Right lobe of liver (tissue), 6 donors: ENCODE measurements around the gene DLG2. TPM values are rescaled to one million over a fixed set of nuclear protein-coding genes. Genes with fewer than 3 reads are reported as not detected.

ENCODE experiments used
- ATAC-seq, 4 donors: fragments of 200-7000 bp; cut with Tn5 transposase; one replicate each; pipeline ENCODE4 v1.9.1; 2020; ENCODE audit warnings: mild to moderate bottlenecking in 4 of 4, moderate library complexity in 4 of 4
- DNase-seq, 3 donors: peaks; one replicate each; pipeline ENCODE4 v3.0.0-alpha.2; 2020
- H3K27ac ChIP-seq, 3 donors: fragments of 200-600 bp; one replicate each; pipeline ENCODE4 v1.8.0; 2022
- H3K27me3 ChIP-seq, 2 donors: fragments of 200-600 bp; one replicate each; pipeline ENCODE4 v1.8.0; 2022
- H3K36me3 ChIP-seq, 4 donors: fragments of 200-600 bp; sonication (generic) in 1 of 4; one replicate each; pipeline versions ENCODE4 v1.5.1 to v1.8.0; 2017 to 2022; ENCODE audit warnings: control low read depth in 1 of 4
- H3K4me1 ChIP-seq, 4 donors: fragments of 200-600 bp; sonication (generic) in 1 of 4; one replicate each; pipeline versions ENCODE4 v1.5.1 to v1.8.0; 2017 to 2022; ENCODE audit warnings: control low read depth in 1 of 4
- H3K4me3 ChIP-seq, 3 donors: fragments of 200-600 bp; one replicate each; pipeline ENCODE4 v1.8.0; 2022
- H3K9me3 ChIP-seq, 4 donors: fragments of 200-600 bp; sonication (generic) in 1 of 4; one replicate each; pipeline versions ENCODE4 v1.5.1 to v1.8.0; 2017 to 2022; ENCODE audit warnings: control low read depth in 1 of 4
- CTCF ChIP-seq, 4 donors: fragments of 200-600 bp in 3 of 4; fragments of 450-650 bp in 1 of 4; IDR thresholded peaks; one replicate each; pipeline versions ENCODE4 v1.5.1 to v1.8.0; 2016 to 2022; ENCODE audit warnings: antibody characterized with exemption in 4 of 4, mild to moderate bottlenecking in 2 of 4
- POLR2A ChIP-seq: fragments of 450-650 bp; IDR thresholded peaks from one replicate; pipeline ENCODE4 v1.6.1; 2017; ENCODE audit warnings: antibody characterized with exemption, mild to moderate bottlenecking
- WGBS: methylation state at CpG from one replicate; pipeline ENCODE4 v1.1.6; 2018; ENCODE audit warnings: low coverage, low lambda C conversion rate; ENCODE audit not compliant: insufficient coverage; ENCODE audit errors: missing lambda C conversion rate; 5-methylcytosine and 5-hydroxymethylcytosine counted together
- intact Hi-C, 2 donors: fragments of 100-400 bp; cut with DNase I; formaldehyde crosslinking; loops; one replicate each; pipeline versions ENCODE4 v1.11.2 to v1.14.1; 2022
- total RNA-seq, 6 experiments: library from RNA; depleted of rRNA in 2 of 6; stranded (reverse); fragments of >200 nt in 2 of 6; fragmentation: NEBNext Ultra II Directional in 3 of 6; extraction: Animal tissue kit (Norgen Biotek cat#: 25700) in 3 of 6; gene quantifications; one replicate each; pipeline versions ENCODE4 v1.1.0 to v1.2.4, GENCODE V29; 2016 to 2023
- donor health status: DM: no; HTN: yes; CAD: no.
- donor health status: DM: no; HTN: no; CAD: no.
- donor health status: DM: no; HTN: no; CAD: no.
- donor health status: DM: no; HTN: yes; CAD: no.
- donor health status: DM: no; HTN: yes; CAD: no.

The DLG2 gene
- total RNA-seq, 6 experiments from 2014 or later: 1.2 to 6.4 (median 2.5) TPM

- H3K4me3 ChIP-seq: no peak overlapping the region
- DNase-seq (no peak), ATAC-seq (peak; percentile 8 to 32 (median 22))
- intact Hi-C loops: no loop called here
- no peaks in the 10 kb centered on the region for H3K27me3 ChIP-seq
- H3K4me1 ChIP-seq: peaks cover 0 to 62% (median 12%) of the 10 kb centered on the region in 4 donors
- no peaks in the 10 kb centered on the region for H3K9me3 ChIP-seq
- TF ChIP-seq POLR2A (no peak), CTCF (IDR thresholded peaks at IDR 0.05) (no peak)
- peak overlapping the region in 1 of 3 donors; percentile 11 for H3K27ac ChIP-seq
- 80% methylated on average over 1 of the region's 1 CpG for WGBS
- no peaks in the 10 kb centered on the region for H3K36me3 ChIP-seq
Measured at GRCh38 chr11:84247129-84247528, 1380.0 kb downstream of the DLG2 start.

GRCh38 chr11:84243629-84244263 is 1383.4 kb downstream of the DLG2 start:
- no peak for TF ChIP-seq CTCF (IDR thresholded peaks at IDR 0.05)
- no peak for TF ChIP-seq POLR2A
- H3K4me3 ChIP-seq: no peak overlapping the region
- no peak for ATAC-seq
- DNase-seq: no peak
- H3K36me3 ChIP-seq: no peaks in the 10 kb centered on the region
- no peaks in the 10 kb centered on the region for H3K27me3 ChIP-seq
- H3K27ac ChIP-seq: peak overlapping the region in 2 of 3 donors; percentile 33 to 64
- WGBS: 82% methylated on average over 3 of the region's 3 CpGs
- H3K9me3 ChIP-seq: no peaks in the 10 kb centered on the region
- intact Hi-C loops: no loop called here
- H3K4me1 ChIP-seq: peaks cover 0 to 58% (median 13%) of the 10 kb centered on the region in 4 donors

DNA sequence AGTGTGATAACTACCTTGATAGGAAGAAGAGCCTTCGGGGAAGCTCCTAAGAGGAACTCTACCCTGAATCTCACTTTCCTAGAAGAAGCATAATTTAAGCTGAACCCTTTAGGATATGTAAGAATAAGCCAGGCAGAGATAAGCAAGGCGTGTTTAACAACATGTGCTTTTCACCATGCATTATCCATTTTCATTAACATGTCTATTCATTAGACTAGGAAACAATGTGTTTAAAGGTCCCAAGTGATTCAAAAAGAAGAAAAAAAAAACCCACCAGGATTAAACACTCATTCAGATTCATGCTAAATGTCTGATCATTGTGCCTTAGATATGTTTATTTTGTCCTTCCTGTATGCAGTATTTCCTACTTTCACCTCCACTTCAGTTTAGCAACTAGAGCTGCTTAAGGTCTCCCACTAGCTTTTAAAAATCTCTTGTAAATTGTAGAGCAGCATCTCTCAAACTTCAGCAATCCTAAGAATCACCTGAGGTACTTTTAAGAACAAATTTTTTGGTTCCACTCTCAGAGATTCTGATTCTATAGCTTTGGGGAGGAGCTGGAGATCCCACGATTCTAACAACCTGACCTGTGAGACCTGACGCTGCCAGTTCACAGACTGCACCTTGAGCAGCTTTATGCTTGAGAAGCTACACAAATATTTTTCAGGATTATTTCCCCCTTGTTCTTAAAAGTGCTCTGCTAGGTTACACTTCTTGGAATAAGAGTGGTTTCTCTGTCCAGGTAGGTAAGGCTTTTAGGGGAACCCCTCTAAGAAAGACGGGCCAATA is 1385.6 kb downstream of the DLG2 start:
- no peaks in the 10 kb centered on the region for H3K9me3 ChIP-seq
- 53% methylated on average over 5 of the region's 5 CpGs for WGBS
- ATAC-seq (peak; percentile 7 to 55 (median 28)), DNase-seq (no peak)
- no peaks in the 10 kb centered on the region for H3K36me3 ChIP-seq
- intact Hi-C loops: no loop called here
- H3K4me3 ChIP-seq: no peak overlapping the region
- TF ChIP-seq CTCF (IDR thresholded peaks at IDR 0.05): no peak
- TF ChIP-seq POLR2A: no peak
- no peaks in the 10 kb centered on the region for H3K27me3 ChIP-seq
- no peak overlapping the region for H3K27ac ChIP-seq
- H3K4me1 ChIP-seq: peaks cover 0 to 42% (median 13%) of the 10 kb centered on the region in 4 donors

GRCh38 chr11:84240847-84241246 is 1386.3 kb downstream of the DLG2 start:
- intact Hi-C loops: no loop called here
- ATAC-seq (peak in 1 of 4 donors; percentile 22), DNase-seq (no peak)
- H3K27ac ChIP-seq: no peak overlapping the region
- TF ChIP-seq CTCF (IDR thresholded peaks at IDR 0.05) (no peak), POLR2A (no peak)
- H3K36me3 ChIP-seq: no peaks in the 10 kb centered on the region
- no peaks in the 10 kb centered on the region for H3K9me3 ChIP-seq
- peaks cover 0 to 42% (median 12%) of the 10 kb centered on the region in 4 donors for H3K4me1 ChIP-seq
- no peak overlapping the region for H3K4me3 ChIP-seq
- 57% methylated on average over 1 of the region's 1 CpG for WGBS
- H3K27me3 ChIP-seq: no peaks in the 10 kb centered on the region
